GM12892 (cell line): ENCODE data around the gene R3HDM2.

Experiments used
- DNase-seq: peaks from one replicate; pipeline ENCODE4 v3.0.0; 2011; ENCODE audit not compliant: insufficient read length
- FAIRE-seq: peaks from 2 replicates; lab custom pipeline; 2011; peaks lifted over from hg19 to GRCh38; lab: Jason Lieb, UNC
- POLR2A ChIP-seq: IDR thresholded peaks from 2 replicates; pipeline ENCODE4 v1.6.1; 2011; ENCODE audit warnings: low read depth, low read length, control low read depth
- POLR2AphosphoS5 ChIP-seq: IDR thresholded peaks from 2 replicates; pipeline ENCODE4 v1.6.1; 2011; ENCODE audit warnings: low read depth, low read length, control low read depth
- TAF1 ChIP-seq: IDR thresholded peaks from 2 replicates; pipeline ENCODE4 v1.6.1; 2011; ENCODE audit warnings: low read depth, mild to moderate bottlenecking, control low read depth, low read length, borderline replicate concordance

Gene R3HDM2

GRCh38 chr12:57236925-57237595 lies 193.8 kb downstream of the R3HDM2 start:
- DNase-seq (no peak), FAIRE-seq (no peak)
- TF ChIP-seq TAF1, result no peak
- TF ChIP-seq POLR2AphosphoS5, result no peak
- TF ChIP-seq POLR2A, result no peak

- TF ChIP-seq POLR2AphosphoS5 (0 out of 2 replicates have a peak, but pooled peaks have one; percentile 29), POLR2A (peak; percentile 27; the same call in 1 of the 2 replicates), TAF1 (no peak)
- FAIRE-seq (no peak), DNase-seq (no peak)
Measured at GRCh38 chr12:57236201-57236924, 194.5 kb downstream of the R3HDM2 start.

- DNase-seq (no peak), FAIRE-seq (no peak)
- TF ChIP-seq TAF1, result no peak
- no peak for TF ChIP-seq POLR2AphosphoS5
- no peak for TF ChIP-seq POLR2A
Measured at GRCh38 chr12:57235728-57236131, 195.1 kb downstream of the R3HDM2 start.

DNA sequence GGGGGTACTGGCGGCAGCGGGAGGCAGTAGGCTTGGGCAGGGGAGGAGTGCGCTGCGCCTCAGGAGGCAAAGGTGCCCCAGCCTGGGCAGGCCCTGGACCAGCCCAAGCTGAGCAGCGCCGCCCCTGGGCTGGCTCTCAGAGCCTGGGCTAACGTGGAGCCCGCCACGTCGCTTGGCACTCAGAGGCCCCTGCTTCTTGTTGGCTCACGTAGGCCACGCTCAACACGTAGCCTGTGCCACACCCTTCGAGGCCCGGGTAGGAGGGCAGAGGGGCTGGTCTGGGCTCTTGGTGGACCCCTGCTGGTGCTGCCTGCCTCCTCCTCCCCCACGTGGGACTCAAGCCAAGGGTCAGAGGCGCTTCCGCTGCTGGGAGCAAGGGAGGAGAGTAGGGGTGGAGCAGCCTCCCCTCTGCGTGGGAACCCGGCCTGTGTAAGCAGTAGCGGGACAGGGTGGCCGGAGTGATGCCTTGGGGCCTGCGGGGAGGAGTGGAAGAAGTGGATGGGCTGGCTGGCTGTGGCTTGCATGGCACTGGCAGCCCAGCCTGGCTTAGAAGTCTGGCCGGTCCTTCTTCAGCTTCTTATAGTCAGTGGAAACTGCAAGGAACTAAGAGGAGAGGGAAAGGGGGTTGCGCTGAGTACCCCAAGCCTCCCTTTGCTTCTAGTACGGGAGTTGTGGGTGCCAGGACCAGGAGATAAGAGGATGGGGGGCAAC lies 195.7 kb downstream of the R3HDM2 start:
- no peak for DNase-seq
- FAIRE-seq, result no peak

GRCh38 chr12:57234571-57235016 lies 196.2 kb downstream of the R3HDM2 start:
- FAIRE-seq, result no peak
- TF ChIP-seq POLR2AphosphoS5 (no peak), TAF1 (no peak), POLR2A (no peak)

More for the DNA sequence above, 195.7 kb downstream of the R3HDM2 start:
- TF ChIP-seq POLR2AphosphoS5, result peak; percentile 56; the same call in 1 of the 2 replicates
- no peak for TF ChIP-seq POLR2A
- TF ChIP-seq TAF1, result no peak

DNA sequence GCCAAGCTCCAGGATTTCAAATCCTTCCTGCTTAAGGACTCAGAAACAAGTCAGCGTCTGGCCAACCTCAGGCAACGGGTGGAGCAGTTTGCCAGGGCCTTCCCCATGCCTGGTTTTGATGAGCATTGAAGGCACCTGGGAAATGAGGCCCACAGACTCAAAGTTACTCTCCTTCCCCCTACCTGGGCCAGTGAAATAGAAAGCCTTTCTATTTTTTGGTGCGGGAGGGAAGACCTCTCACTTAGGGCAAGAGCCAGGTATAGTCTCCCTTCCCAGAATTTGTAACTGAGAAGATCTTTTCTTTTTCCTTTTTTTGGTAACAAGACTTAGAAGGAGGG lies 196.6 kb downstream of the R3HDM2 start:
- DNase-seq (no peak), FAIRE-seq (no peak)
- TF ChIP-seq POLR2A (no peak), TAF1 (no peak), POLR2AphosphoS5 (no peak)

More at GRCh38 chr12:57234571-57235016, 196.2 kb downstream of the R3HDM2 start:
- no peak for DNase-seq

GRCh38 chr12:57233357-57234232 lies 197.2 kb downstream of the R3HDM2 start:
- DNase-seq, result no peak
- no peak for FAIRE-seq
- TF ChIP-seq POLR2AphosphoS5, result no peak
- no peak for TF ChIP-seq TAF1
- no peak; the same call in 1 of the 2 replicates for TF ChIP-seq POLR2A

DNA sequence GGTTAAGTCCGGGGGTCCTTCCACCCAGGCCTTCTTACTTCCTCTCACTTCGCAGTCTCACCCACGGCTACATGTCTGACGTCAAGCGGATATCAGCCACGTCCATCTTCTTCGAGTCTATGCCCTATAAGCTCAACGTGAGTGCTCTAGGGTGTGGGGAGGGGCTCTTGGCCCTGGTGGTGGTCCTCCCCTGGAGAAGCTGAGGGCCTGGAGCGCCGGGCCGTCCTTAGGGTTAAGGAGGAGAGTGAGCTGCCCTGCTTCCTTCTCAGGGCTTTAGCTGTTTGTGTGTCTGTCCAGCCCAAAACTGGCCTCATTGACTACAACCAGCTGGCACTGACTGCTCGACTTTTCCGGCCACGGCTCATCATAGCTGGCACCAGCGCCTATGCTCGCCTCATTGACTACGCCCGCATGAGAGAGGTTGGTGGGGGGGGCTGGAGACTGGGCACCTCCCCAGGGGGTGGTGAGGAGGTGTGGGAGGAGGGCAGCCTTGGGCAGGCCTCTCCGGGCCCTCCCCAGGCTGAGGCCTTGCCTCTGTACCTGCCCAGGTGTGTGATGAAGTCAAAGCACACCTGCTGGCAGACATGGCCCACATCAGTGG lies 198.6 kb downstream of the R3HDM2 start:
- no peak for DNase-seq
- FAIRE-seq, result no peak
- TF ChIP-seq POLR2AphosphoS5, result no peak

GRCh38 chr12:57231276-57232021 lies 199.4 kb downstream of the R3HDM2 start:
- FAIRE-seq, result no peak
- DNase-seq, result no peak
- no peak for TF ChIP-seq POLR2AphosphoS5
- no peak for TF ChIP-seq POLR2A
- no peak for TF ChIP-seq TAF1
